Stimulated activated naive B cell treated with anti-CD40 and anti-IgM and Interleukin-4, amounts not matched to agents 10 μg/mL and 1 μg/mL and 100 μg/mL, for 72 hours (primary cell): ENCODE measurements around the gene THOC6.

Experiments
- ATAC-seq, 2 donors: fragments of 150-1000 bp; cut with Tn5 transposase; replicated peaks; 2 replicates each; pipeline ENCODE4 v1.10.0; 2021; ENCODE audit warnings: moderate library complexity in 1 of 2
- DNase-seq: peaks from one replicate; pipeline ENCODE4 v3.0.0; 2021
- H3K27ac Mint-ChIP-seq: one replicate; pipeline ENCODE4 v1.8.0; 2022; ENCODE audit warnings: mild to moderate bottlenecking, mixed read lengths
- H3K27me3 Mint-ChIP-seq, 2 donors: one replicate each; pipeline ENCODE4 v1.8.0; 2022; ENCODE audit warnings: mixed read lengths in 2 of 2
- H3K36me3 Mint-ChIP-seq, 2 donors: one replicate each; pipeline ENCODE4 v1.8.0; 2022; ENCODE audit warnings: mixed read lengths in 2 of 2, mild to moderate bottlenecking in 1 of 2
- H3K4me1 Mint-ChIP-seq, 2 donors: one replicate each; pipeline ENCODE4 v1.8.0; 2022; ENCODE audit warnings: mixed read lengths in 2 of 2, mild to moderate bottlenecking in 1 of 2
- H3K4me3 Mint-ChIP-seq, 2 donors: one replicate each; pipeline ENCODE4 v1.8.0; 2022; ENCODE audit warnings: mild to moderate bottlenecking in 2 of 2, mixed read lengths in 2 of 2, moderate library complexity in 1 of 2
- H3K9me3 Mint-ChIP-seq, 2 donors: one replicate each; pipeline ENCODE4 v1.8.0; 2022; ENCODE audit warnings: mixed read lengths in 2 of 2, mild to moderate bottlenecking in 1 of 2

The THOC6 gene

DNA sequence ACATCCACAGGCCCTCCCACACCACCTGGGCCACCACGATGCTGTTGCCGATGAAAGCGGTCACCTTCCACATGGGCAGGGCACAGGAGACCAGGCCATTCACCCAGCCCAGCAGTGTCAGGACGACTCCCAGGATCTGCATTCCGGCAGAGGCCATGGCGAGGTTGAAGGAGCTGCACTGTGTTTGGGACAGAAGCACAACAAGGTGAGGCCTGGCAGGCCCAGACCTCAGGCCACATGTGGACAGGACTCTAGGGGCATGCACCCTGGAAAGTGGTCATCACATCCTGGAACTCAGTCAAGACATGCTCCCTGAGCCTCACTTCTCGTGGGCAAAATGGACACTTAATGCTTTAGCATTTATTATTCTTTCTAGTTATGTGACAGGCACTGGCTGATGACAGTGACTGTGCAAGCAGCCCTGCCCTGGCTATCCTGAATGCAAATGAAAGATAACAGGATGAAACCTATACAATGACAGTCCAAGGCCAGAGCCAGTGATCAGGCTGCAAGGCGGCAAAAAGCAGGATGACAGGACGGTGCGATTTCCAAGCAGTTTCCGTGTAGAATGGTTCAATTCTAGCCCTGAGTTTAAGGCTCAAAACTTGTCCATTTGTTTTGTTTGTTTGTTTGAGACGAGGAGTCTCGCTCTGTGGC is 7.8 kb upstream of the THOC6 start:
- DNase-seq: no peak
- no peak overlapping the region for H3K4me3 Mint-ChIP-seq
- H3K4me1 Mint-ChIP-seq: peaks cover 15 to 29% of the 10 kb centered on the region in 2 donors
- ATAC-seq: no peak
- no peaks in the 10 kb centered on the region for H3K36me3 Mint-ChIP-seq
- peaks cover 25 to 62% of the 10 kb centered on the region in 2 donors for H3K27me3 Mint-ChIP-seq
- no peak overlapping the region for H3K27ac Mint-ChIP-seq
- H3K9me3 Mint-ChIP-seq: no peaks in the 10 kb centered on the region

DNA sequence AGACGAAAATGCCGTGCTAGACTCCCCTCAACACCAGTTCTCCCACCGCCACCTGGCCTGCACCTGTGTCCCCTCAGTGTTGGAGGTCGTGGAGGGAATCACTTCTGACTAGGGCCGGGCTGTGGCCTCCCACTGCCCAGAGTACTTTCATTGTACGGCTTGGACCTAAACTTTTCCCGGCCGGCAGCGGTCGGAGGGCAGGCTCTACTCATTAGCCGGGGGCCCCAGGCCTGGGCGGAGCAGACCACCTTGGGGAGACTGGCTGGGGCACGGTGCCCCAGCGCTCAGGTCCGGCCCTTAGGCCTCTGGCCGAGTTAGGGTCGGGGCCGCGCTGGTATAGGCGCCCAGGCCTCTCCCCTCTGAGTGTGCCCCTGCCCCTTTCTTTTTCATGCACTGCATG is 6.5 kb upstream of the THOC6 start:
- H3K4me1 Mint-ChIP-seq: peaks cover 25 to 42% of the 10 kb centered on the region in 2 donors
- ATAC-seq: no peak
- no peak overlapping the region for H3K27ac Mint-ChIP-seq
- no peaks in the 10 kb centered on the region for H3K36me3 Mint-ChIP-seq
- H3K27me3 Mint-ChIP-seq: peaks cover 25 to 50% of the 10 kb centered on the region in 2 donors
- H3K9me3 Mint-ChIP-seq: no peaks in the 10 kb centered on the region
- no peak overlapping the region for H3K4me3 Mint-ChIP-seq
- DNase-seq: no peak

GRCh38 chr16:3017794-3018506 is 5.9 kb upstream of the THOC6 start, which contains the start of gene CLDN6:
Gene CLDN6 (minus strand): TSS chr16:3018183. CDS start chr16:3016021, 2,162 bp downstream.
- ATAC-seq: no peak
- Mint-ChIP-seq H3K4me3 (peak within 1 kb of the TSS; percentile 25 to 32), H3K27me3 (peaks cover 25 to 44% of the 10 kb centered on the region in 2 donors), H3K27ac (peak within 1 kb of the TSS; percentile 69), H3K36me3 (no peaks in the 10 kb centered on the region), H3K9me3 (no peaks in the 10 kb centered on the region), H3K4me1 (peaks cover 31 to 48% of the 10 kb centered on the region in 2 donors)
- no peak for DNase-seq

GRCh38 chr16:3019594-3020246 is 4.1 kb upstream of the THOC6 start:
- H3K4me1 Mint-ChIP-seq: peaks cover 38 to 62% of the 10 kb centered on the region in 2 donors
- H3K36me3 Mint-ChIP-seq: no peaks in the 10 kb centered on the region
- H3K4me3 Mint-ChIP-seq: peak overlapping the region; percentile 77 to 90
- H3K27ac Mint-ChIP-seq: peak overlapping the region; percentile 84
- H3K9me3 Mint-ChIP-seq: no peaks in the 10 kb centered on the region
- ATAC-seq (no peak), DNase-seq (no peak)
- peaks cover 13 to 27% of the 10 kb centered on the region in 2 donors for H3K27me3 Mint-ChIP-seq

DNA sequence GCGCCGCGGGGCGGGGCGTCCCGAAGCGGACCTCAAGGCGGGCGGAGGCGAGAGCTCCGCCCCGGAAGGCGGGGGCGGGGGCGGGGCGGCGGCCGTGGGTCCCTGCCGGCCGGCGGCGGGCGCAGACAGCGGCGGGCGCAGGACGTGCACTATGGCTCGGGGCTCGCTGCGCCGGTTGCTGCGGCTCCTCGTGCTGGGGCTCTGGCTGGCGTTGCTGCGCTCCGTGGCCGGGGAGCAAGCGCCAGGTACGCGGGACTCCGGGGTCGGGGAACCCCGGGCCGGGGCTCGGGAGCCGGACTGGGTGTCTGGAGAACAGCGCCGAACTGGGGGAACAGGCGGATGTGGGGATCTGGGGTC is 3.6 kb upstream of the THOC6 start, which contains the start of gene TNFRSF12A:
TSS of gene TNFRSF12A (plus strand) at position 122 of the 357 bp plus-strand sequence. CDS start at position 152, 30 bp downstream.
- peaks cover 0 to under 1% of the 10 kb centered on the region in 2 donors for H3K36me3 Mint-ChIP-seq
- H3K27ac Mint-ChIP-seq: peak within 1 kb of the TSS; percentile 96
- no peaks in the 10 kb centered on the region for H3K9me3 Mint-ChIP-seq
- H3K4me1 Mint-ChIP-seq: peaks cover 39 to 66% of the 10 kb centered on the region in 2 donors
- peak within 1 kb of the TSS; percentile 77 to 90 for H3K4me3 Mint-ChIP-seq
- peaks cover 9 to 22% of the 10 kb centered on the region in 2 donors for H3K27me3 Mint-ChIP-seq
- ATAC-seq (peak; percentile 9 to 17), DNase-seq (peak; percentile 57)

- no peak for ATAC-seq
- no peak for DNase-seq
- H3K4me1 Mint-ChIP-seq: peaks cover 41 to 72% of the 10 kb centered on the region in 2 donors
Observed at GRCh38 chr16:3020604-3021448, 3.0 kb upstream of the THOC6 start.

GRCh38 chr16:3021449-3022207 is 2.2 kb upstream of the THOC6 start:
- Mint-ChIP-seq H3K27me3 (peaks cover 6 to 22% of the 10 kb centered on the region in 2 donors), H3K4me1 (peaks cover 41 to 80% of the 10 kb centered on the region in 2 donors), H3K36me3 (peaks cover 10 to 13% of the 10 kb centered on the region in 2 donors), H3K9me3 (no peaks in the 10 kb centered on the region), H3K27ac (peak overlapping the region; percentile 96), H3K4me3 (peak overlapping the region; percentile 77 to 81)
- ATAC-seq: peak; percentile 24 to 39
- DNase-seq: peak; percentile 61

More at GRCh38 chr16:3020604-3021448, 3.0 kb upstream of the THOC6 start:
- peaks cover 9 to 22% of the 10 kb centered on the region in 2 donors for H3K27me3 Mint-ChIP-seq
- peaks cover 2 to 5% of the 10 kb centered on the region in 2 donors for H3K36me3 Mint-ChIP-seq
- H3K9me3 Mint-ChIP-seq: no peaks in the 10 kb centered on the region
- peak overlapping the region; percentile 77 to 90 for H3K4me3 Mint-ChIP-seq
- H3K27ac Mint-ChIP-seq: peak overlapping the region; percentile 96

- Mint-ChIP-seq H3K4me1 (peaks cover 41 to 80% of the 10 kb centered on the region in 2 donors), H3K9me3 (no peaks in the 10 kb centered on the region), H3K27me3 (peaks cover 1 to 16% of the 10 kb centered on the region in 2 donors), H3K27ac (peak overlapping the region; percentile 96), H3K36me3 (peaks cover 16 to 20% of the 10 kb centered on the region in 2 donors), H3K4me3 (peak overlapping the region; percentile 77 to 81)
- ATAC-seq (peak; percentile 22 to 37), DNase-seq (peak; percentile 63)
Observed at GRCh38 chr16:3022208-3022683, 1.6 kb upstream of the THOC6 start.

DNA sequence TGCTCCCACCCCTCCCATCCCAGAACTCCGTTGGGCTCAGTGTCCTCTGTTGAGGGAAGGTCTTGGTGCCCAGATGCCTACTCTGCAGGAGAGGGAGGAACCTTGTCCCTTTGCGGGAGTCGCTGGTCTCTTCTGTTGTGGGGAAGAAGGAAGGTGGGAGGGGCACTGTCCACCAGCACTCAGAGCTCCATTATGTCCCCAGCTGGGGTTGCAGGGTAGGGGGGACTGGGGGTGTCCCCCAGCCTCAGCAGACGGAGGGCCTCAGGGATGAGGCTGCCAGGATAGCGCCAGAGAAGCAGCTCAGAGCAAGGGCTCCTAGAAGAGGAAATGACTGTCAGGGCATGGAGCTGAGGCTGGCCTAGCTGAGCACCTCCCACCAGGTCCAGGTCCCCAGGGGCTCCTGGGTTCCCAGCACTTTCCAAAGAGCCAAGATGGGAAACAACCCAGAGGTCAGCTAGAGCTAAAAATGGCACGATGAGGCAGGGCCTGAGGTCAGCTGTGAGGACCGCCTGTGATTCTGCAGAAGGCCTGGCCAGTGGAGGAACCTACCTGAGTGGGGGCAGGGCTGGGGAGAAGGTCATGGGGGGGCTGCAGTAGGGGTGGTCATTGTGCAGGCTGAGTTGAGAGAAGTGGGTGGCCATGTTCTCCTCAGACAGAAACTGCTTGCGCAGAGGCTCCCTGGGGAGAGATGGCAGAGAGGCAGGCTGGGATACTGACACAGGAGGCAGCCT is 986 bp upstream of the THOC6 start:
- ATAC-seq (peak; percentile 29 to 41), DNase-seq (peak; percentile 68)
- H3K4me1 Mint-ChIP-seq: peaks cover 41 to 80% of the 10 kb centered on the region in 2 donors
- H3K4me3 Mint-ChIP-seq: peak overlapping the region; percentile 77 to 81
- no peaks in the 10 kb centered on the region for H3K9me3 Mint-ChIP-seq
- peaks cover 18 to 21% of the 10 kb centered on the region in 2 donors for H3K36me3 Mint-ChIP-seq
- H3K27me3 Mint-ChIP-seq: peaks cover 0 to 12% of the 10 kb centered on the region in 2 donors
- H3K27ac Mint-ChIP-seq: peak overlapping the region; percentile 96

- no peak for ATAC-seq
- Mint-ChIP-seq H3K9me3 (no peaks in the 10 kb centered on the region), H3K4me3 (peak overlapping the region; percentile 77 to 81), H3K27me3 (peaks cover 3 to 11% of the 10 kb centered on the region in 2 donors), H3K36me3 (peaks cover 20 to 21% of the 10 kb centered on the region in 2 donors), H3K27ac (peak overlapping the region; percentile 96), H3K4me1 (peaks cover 41 to 80% of the 10 kb centered on the region in 2 donors)
- DNase-seq: no peak
Observed at GRCh38 chr16:3023415-3023668, 493 bp upstream of the THOC6 start.

DNA sequence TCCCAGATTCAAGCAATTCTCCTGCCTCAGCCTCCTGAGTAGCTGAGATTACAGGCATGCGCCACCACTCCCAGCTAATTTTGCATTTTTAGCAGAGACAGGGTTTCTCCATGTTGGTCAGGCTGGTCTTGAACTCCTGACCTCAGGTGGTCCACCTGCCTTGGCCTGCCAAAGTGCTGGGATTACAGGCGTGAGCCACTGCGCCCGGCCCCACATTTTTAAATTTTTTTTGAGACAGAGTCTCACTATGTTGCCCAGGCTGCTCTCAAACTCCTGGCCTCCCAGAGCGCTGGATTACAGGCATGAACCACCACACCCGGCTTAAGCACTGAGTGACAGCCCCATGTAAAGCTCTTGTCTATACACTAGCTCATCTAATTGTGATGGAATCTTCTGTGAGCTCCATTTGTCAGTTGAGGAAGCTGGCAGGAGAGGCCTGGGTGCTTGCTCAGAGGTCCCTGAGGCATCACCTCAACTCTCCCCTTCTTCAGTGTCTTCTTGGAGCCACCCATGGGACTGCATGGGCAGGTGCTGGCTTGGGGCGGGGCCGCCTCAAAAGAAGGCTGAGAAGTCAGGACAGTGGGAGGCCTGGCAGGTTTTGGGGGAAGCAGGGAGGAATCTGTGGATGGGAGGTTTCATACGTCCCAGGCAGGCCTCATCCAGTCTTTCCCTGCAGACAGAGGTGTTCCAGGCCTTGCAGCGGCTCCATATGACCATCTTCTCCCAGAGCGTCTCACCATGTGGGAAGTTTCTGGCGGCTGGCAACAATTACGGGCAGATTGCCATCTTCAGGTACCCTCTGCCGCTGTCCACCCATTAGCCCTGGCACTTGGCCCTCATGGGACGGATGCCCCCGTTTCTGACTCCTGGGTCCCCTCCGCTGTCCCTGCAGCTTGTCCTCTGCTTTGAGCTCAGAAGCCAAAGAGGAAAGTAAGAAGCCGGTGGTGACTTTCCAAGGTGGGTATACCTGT is 1.5 kb downstream of the THOC6 start:
- peaks cover 46 to 85% of the 10 kb centered on the region in 2 donors for H3K4me1 Mint-ChIP-seq

DNA sequence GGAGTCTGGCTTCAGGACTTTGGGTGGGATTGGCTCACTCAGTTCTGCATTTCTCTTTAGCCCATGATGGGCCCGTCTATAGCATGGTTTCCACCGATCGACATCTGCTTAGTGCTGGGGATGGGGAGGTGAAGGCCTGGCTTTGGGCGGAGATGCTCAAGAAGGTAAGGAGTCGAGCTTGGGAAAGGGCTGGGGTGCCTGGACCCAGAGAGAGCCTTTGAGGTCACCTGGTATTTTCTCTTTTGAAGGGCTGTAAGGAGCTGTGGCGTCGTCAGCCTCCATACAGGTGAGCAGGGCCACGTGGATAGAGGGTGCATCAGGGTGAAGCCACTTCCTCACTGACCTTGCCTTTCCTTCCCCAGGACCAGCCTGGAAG is 2.2 kb downstream of the THOC6 start:
- no peaks in the 10 kb centered on the region for H3K9me3 Mint-ChIP-seq
- ATAC-seq (no peak), DNase-seq (no peak)
- H3K27ac Mint-ChIP-seq: no peak overlapping the region
- peaks cover 20 to 21% of the 10 kb centered on the region in 2 donors for H3K36me3 Mint-ChIP-seq
- H3K4me3 Mint-ChIP-seq: no peak overlapping the region
- H3K27me3 Mint-ChIP-seq: peaks cover 26 to 30% of the 10 kb centered on the region in 2 donors
- peaks cover 42 to 83% of the 10 kb centered on the region in 2 donors for H3K4me1 Mint-ChIP-seq

More for the DNA sequence above, 1.5 kb downstream of the THOC6 start:
- DNase-seq: no peak
- peaks cover 20 to 23% of the 10 kb centered on the region in 2 donors for H3K27me3 Mint-ChIP-seq
- ATAC-seq: no peak
- peak overlapping the region in 1 of 2 donors; percentile 25 for H3K4me3 Mint-ChIP-seq
- peaks cover 20 to 21% of the 10 kb centered on the region in 2 donors for H3K36me3 Mint-ChIP-seq
- no peaks in the 10 kb centered on the region for H3K9me3 Mint-ChIP-seq
- H3K27ac Mint-ChIP-seq: no peak overlapping the region
